ENCODE results near the gene WWC2.
"Not testable (repeated sequence)": the region's sequence is repeated elsewhere in the genome, so short reads cannot be mapped to it uniquely, and the experiment has no call there.

The WWC2 gene

DNA sequence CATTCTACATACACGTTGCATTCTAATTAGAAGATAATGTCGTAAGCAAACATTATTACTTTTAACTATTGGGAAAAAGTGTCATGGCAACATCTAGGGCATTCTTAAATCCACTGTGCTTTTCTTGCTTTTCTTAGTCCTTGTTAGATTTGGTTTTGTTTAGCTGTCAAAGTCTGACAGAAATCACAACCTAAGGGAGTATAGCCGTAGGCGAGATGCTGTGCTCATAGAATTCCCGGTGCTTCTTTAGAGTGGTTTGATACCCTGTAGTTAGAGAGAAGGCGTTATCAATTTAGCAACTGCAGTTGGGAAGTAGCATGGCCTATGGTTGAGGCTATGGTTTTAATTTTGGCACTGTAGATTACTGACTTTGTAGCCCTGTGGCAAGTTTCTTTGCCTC, 45.7 kb downstream of the WWC2 start:
- no peak for DNase-seq

DNA sequence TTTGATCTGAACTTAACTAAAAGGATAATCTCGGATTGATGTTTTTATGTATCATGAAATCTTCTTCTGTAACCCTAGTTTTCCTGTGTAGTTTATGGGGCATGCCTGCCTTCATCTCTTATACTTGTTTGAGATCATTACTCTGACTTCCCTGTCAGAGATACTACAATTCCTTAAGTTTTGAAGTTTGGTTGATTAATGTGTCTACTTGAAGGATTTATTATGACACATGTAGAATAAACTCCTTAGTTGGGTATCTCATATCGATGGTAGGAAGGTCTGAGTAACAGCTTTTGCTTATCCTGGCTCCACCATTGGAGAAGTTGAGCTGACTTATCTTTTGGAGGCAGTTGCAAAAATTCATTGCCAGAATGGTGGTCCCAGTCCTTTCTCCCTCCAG, 46.7 kb downstream of the WWC2 start:
- no peak for DNase-seq

DNA sequence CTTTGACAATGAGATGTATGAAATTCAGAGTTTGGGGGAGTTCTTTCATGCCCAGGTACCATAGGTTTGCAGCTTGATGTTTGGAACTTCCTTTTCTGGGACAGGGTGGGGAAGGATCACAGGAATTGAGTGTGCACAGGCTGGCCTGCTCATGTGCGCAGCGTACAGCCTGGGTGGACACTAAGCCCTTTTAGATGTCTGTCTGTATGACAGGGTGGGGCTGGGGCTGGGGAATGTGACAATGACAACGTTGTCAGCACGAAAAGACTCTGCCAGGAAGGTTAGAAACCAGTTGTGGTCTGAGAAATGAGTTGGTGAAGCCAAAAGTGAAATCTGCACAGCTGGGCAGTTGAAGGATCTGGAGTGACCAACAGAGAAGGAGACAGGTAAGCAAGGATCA, 47.4 kb downstream of the WWC2 start:
- DNase-seq, result no peak

DNA sequence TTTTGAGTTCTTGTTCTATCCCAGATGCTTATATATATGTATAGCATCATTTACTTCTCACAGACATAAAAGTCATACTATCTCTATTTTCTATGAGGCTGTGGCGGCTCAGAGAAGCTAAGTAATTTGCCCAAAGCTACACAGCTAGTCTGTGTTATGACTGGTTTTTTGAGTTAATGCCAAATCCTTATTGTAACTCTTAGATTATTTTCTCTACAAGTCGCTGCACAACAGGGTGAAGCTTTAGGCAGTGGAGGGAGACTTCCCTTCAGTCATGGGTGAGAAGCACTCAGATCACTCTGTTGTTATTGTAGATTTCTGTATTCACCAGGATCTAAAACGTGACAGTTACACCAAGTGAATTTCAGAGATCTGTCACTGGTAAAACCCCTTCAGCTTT, 48.1 kb downstream of the WWC2 start:
- no peak for DNase-seq

DNA sequence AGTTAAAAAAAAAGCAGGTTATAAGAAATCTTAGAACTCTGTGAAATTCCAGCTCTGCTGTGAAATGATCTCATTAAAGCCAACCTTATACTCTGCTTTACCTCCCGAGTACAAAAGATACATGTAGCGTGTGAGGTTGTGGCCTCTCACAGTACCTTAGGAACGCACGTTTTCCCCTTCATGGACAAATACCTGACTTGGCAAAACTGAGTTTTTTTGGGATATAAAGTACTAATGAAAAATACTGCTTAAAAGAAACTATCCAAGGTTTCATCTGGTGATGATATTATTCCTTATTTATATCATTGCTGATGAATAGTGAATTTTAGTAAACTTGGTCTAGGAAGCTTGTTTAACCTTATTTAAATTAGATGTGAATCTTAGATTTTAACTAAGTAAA, 48.9 kb downstream of the WWC2 start:
- DNase-seq, result no peak

DNA sequence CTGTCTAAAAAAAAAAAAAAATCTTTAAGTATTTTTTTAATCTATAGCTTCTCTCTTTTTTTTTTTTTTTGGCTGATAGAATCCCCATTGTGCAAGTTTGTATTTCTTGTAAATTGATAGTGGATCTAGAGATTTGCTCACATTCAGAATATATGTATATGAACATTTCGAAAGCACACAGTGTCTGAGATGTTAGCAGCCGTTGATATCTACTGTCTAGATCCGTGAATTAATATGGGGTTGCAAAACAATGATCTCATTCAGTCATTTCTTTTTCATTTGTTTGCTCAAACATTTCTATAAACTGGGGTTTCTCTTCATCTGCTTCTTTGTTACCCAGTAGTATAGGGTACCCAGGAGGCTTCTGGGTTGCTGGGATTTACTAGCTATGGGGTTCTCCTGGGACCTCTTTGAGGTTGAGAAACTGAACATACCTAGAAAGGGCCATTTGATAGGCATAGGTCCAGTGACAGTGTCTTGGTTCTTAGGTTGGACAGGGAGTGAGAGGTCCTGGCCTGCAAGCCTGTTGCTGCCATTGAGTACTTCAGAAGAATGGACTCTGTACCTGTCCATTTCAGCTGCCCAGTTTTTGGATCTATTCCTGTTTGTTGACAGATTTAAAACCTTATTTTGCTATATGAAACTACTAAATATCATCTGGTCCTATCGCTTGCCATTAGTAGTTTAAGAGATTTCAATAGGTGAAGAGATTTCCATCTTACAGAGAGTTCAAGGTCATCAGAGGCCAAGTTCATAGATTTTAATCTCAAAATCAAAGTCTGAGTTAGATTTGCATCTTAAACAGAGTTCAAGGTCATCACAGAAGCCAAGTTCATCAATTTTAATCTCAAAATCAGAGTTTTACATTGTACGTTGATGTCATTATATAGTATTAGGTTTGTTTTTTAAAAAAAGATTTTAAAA, 50.8 kb downstream of the WWC2 start:
- no peak for DNase-seq

DNA sequence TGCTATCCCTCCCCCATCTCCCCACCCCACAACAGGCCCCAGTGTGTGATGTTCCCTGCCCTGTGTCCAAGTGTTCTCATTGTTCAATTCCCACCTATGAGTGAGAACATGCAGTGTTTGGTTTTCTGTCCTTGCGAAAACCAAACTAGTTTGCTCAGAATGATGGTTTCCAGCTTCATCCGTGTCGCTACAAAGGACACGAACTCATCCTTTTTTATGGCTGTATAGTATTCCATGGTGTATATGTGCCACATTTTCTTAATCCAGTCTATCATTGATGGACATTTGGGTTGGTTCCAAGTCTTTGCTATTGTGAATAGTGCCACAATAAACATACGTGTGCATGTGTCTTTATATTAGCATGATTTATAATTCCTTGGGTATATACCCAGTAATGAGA, 51.6 kb downstream of the WWC2 start:
- not testable (repeated sequence) for DNase-seq

DNA sequence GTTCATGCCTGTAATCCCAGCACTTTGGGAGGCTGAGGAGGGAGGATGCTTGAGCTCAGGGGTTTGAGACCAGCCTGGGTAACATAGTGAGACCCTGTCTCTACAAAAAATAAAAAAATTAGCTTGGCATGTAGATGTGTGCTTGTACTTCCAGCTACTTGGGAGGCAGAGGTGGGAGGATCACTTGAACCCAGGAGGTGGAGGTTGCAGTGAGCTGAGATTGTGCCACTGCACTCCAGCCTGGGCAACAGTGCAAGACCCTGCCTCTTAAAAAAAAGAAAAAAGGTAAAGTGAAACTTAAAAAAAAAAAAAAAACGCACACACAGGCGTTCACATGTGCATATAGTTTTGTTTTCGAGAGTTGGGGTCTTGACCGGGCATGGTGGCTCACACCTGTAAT, 53.2 kb downstream of the WWC2 start:
- not testable (repeated sequence) for DNase-seq

DNA sequence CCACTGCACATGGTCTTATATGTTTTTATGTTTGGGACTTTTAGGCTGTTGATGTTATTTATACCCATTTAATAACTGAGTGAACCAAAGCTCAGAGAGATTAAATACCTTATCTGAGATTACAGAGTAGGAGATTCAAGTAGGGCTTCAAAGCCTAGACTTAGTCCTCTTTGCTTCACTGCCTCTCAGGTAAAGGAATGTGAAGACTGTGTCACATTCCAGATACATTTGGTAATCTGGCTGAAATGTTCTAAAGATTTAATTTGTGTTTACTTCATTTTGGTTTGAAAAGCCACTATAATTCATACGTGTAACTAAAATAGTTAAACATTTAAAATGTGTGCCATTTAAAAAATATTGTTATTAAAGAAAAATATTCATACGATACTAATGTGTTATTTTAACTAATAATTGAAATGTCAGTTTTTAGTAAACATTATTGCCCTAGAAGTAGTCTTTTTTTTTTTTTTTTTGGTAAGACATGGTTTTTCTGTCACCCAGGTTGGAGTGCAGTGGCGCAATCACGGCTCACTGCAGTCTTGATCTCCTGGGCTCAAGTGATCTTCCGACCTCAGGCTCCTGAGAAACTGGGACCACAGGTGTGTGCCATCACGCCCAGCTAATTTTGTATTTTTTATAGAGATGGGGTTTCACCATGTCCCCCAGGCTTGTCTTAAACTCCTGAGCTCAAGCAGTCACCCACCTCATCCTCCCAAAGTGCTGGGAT, 54.3 kb downstream of the WWC2 start:
- no peak for DNase-seq

DNA sequence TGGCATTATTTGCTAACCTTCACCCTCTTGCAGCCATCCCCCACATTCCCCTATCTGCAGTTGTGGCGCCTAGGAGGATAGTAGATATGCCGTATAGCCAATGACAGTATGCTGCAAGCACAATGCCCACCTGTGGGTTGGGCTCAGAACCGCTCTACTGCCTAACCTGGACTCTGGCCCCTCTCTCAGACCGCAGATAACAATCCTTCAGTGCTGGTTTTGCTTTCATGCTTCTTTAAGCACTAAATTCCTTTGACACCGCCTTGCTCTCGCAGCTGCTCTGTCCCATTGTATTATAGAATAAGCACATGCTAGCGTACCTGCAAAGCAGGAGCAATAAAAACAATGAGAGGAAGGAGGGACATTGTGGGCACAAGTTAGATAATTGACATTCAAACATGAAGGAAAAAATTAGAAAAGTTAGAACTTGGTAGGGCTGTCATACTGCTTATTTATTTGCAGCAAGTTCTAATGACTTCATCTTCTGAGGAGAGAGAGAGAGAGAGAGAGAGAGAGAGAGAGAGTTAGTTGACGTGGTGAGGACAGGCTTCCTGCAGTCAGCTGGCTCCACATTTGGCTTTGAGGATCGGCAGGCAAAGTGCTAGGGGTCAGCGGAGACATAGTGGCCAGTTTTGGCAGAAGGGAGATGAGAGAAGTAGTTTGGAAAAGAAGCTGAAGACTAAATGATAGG, 55.8 kb downstream of the WWC2 start:
- no peak for DNase-seq

DNA sequence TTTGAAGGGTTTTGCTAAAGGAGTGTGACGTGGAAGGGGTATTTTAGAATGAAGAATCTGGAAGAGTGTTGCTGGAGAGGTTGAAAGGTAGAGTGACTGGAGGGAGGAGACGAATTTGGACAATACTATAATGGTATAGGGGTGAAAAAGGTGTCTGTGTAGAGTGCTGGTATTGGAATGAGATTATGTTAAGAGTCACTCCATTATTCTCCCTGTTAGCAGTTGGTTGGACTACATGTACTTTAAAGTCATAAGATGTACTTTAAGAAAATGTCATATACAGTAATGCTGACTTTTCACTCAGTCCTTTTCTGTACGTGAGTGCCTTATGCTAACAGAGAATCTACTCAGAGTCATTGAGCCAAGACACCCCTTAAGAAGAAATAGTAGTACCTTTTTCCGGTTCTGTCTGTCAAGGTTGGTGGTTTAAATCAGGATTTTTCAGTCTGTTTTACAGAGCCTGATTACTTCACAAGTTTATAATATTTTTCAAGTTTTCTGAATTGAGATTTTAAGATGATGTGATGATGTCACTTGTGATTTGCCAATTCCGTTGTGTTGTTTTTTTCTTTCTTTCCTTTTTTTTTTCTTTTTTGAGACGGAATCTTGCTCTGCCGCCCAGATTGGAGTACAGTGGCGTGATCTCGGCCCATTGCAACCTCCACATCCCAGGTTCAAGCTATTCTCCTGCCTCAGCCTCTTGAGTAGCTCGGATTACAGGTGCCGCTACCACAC, 56.6 kb downstream of the WWC2 start:
- DNase-seq, result no peak

DNA sequence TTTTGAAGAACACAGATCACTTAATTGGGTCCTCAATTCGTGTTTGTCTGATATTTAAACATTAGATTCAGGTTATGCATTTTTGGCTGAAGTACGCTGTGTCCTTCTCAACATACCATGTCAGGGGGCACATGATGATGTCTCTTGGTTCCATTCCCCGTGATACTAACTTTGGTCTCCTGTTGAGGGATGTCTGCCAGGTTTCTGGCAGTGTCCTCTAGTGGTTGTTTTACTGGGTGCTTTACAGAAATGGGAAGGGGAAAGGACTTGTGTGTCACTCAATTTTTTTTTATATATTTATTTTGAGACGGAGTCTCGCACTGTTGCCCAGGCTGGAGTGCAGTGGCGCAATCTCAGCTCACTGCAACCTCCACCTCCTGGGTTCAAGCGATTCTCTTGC, 58.2 kb downstream of the WWC2 start:
- no peak for DNase-seq

DNA sequence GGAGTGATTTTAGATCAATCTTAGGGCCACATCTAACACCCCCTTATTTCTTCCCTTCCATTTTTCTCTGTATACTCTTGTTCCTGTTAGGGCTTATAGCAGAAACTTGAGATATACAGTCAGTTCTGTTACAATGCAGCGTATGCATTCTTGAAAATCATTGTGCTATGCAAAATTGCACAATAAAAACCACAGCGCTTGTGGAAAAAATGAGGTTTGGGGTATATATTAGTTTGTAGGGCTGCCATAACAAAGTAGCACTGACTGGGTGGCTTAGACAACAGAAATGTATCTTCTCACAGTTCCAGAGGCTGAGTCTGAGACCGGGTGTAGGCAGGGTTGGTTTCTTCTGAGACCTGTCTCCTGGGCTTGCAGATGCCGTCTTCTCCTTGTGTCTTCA, 59.0 kb downstream of the WWC2 start:
- DNase-seq, result no peak

DNA sequence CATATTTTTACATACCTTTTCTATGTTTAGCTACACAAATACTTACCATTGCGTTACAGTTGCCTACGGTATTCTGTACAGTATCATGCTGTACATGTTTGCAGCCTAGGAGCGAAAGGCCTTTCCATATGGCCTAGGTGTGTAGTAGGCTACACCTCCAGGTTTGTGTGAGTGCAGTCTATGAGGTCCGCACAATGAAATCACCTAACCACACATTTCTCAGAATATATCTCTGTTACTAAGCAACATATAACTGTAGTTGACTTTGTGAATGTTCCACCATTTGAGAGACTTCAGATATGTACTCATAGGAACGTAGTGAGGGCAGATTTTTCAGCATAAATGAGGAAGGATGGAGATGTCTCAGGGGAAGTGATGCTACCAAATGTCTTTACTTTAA, 62.6 kb downstream of the WWC2 start:
- no peak for DNase-seq

DNA sequence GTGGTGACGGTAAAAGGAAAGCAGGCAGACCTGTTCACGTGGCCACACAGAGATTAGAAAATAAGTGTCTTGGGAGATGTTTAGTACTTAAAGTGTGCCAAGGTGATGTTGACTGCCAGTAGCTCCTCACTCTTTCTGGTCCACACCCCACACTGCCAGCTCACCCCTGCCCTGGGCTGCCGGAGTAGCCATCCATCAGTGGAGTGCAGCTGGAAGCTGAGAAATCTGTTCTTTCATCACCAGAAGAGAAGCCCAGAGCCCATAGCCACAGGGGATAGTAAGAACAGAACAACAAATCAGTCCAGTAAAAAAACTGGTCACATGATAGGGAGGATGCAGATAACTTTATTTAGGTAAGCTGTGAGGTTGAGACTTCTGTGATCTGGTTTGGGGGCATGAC, 64.1 kb downstream of the WWC2 start:
- no peak for DNase-seq

DNA sequence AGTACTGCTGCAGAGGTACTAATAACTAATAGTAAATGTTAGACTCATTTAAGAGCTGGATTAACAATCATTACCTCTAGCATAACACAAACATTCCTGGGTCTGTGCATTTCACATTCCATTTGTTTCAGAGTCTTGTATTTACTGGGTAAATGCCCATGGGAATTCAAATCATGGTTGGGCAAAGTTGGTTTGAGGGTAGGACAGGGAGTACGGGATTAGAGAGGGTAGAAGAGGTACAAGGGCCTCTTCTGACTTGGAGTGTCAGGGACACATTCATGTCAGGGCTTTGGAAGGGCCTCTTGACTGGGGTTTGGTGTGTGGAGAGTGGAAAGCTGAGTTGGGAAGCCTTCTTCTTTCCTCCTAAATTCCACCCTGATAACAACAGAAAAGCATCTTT, 65.9 kb downstream of the WWC2 start:
- no peak for DNase-seq

DNA sequence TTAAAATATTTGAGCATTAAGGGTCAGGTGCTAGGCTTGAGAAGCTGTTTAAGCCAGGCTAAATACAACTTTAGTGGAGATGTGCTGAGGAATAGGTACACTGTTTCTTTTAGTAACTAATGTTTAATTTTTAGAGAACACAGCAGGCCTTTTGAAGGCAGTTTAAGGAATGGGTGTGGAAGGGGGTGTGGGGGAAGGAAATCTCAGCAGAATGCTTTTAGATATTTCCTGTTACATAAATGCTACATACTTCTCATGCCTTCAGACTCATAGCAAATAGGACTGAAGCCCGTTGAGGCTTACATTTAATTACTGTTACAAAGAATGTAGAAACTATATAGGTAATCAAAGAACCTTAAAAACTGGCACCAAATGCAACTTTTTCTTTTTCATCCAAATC, 66.3 kb downstream of the WWC2 start:
- no peak for DNase-seq

DNA sequence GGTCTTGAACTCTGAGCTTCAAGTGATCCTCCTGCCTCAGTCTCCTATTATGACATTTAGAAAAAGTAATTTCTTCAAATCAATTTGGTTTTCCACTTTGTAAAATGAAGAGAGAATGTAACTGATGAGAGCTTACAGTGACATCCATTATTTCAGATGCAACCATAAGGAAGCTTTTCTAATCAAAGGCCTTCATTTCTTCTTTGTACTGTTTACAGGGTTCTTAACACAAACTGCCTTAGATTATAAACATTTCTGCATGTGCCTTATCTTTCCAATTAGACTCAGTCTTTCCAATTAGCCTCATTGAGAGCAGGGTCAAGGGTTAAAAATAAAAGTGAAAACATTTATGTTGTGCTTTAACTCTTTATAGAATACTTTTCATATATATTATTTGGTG, 71.8 kb downstream of the WWC2 start:
- DNase-seq, result no peak

DNA sequence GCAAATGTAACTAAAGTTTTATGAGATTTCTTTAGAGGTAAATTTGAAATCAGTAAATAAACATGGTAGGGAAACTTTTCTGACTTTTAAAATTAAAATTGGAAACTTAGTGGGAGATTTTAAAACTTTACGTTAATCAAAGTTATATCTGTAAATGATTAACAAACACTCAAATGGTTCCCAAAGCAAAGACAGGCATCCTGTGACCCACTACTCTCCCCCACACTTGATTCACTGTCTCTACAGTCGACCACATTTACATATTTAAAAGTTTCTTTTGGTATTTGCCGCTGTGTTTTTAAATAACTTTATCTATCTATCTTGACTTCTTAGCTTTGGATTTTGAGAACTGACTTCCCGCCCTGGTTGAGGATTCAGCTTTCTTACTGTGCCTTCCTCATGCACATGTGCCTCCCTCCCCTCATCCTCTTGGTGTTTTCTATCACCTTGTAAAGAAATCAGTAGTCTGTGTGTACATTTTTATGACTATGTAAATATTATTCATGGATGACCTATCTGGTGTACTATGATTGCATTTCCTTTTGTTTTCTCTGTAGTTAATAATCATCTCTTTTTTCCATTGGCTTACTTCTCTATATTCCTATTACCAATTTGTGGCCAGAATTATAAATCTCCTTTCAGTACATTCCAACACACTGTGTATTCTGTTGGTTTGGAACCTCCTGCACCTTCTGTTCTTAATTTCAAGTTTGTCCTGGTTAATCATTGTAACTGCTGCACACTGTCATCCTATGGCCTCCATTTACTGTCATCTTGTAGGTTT, 72.6 kb downstream of the WWC2 start:
- no peak for DNase-seq

DNA sequence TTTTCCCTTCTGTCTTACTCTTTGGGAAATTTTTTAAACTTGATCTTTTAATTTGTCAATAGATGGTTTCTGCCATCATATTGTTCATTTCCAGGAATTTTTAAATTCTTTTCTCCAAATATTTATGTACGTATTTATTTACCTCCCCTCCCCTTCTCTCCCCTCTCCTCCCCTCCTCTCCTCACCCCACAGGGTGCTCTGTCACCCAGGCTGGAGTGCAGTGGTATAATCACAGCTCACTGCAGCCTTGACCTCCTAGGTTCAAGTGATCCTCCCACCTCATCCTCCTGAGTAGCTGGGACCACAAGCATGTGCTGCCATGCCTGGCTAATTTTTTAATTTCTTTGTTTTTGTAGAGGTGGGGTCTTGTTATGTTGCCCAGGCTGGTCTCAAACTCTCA, 73.8 kb downstream of the WWC2 start:
- DNase-seq, result no peak

DNA sequence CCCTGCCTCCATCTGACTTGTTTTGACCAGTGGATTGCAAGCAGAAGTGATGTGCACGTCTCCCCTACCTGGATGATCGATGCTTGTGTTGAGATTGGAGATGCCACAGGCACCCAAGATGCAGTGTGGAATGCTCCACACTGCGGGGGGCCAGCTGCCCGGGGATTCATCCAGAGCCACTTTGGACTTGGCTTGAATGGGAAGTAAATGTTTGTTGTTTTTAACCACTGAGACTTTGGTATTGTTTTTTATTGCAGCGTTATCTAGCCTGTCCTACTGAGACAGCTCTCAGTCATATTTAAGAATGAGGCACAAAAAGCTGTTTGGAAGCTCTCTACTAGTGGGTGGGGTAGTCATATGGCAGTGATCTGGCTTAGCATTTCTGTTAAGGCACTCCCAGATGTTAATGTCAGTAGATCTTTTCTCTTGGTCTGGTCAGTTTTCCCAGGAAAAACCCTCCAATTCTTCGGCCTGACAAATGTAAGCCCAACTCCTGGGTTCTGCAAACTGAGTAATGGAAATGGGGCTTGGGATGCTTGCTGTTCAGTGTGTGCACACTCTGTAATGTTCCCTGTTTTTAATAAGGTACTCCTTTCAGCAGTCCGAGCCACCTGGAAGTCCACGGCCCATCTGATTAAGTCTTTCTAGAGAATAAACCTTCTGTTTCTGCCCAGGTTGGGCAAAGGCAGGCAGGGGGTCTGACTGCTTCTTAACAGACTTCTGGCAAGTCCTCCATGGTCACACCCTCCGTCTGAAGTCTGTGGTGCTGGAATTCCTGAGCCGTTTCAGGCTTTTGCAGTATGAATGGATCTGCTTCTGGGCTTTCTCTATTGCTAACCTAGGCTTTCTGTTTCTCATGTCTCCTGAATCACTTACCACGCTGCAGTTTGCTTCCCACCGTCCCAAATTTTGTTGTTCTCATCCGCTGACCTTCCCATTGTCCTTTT, 74.8 kb downstream of the WWC2 start:
- DNase-seq, result no peak
